ENCODE data around the gene TOPORS.

Gene TOPORS

DNA sequence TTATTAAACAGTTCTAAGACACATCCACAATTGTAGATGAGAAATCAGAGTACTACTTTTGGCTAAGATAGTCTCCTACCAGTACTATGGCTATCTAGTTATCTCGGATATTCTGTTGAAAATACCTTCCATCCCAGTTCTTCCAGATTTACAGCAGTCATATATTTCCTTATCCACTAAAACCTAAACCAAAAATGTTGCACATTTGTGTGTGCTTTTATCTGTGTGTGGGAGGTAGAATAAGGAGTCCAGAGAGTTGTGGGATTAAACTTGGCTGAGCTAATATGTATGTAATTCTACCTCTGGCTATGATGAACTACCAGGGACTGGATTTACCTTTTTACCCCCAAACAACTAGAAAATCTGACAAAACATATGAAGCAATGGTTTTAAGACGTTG is 38.1 kb upstream of the TOPORS start:
- no peak for TF ChIP-seq POLR2AphosphoS5 (IDR thresholded peaks at IDR 0.05; ENCODE audit: low read depth, low read length)
- TF ChIP-seq REST (IDR thresholded peaks at IDR 0.05; ENCODE audit: insufficient read depth in 1 of 2, low read depth in 2 of 2, low read length in 2 of 2): no peak
- TF ChIP-seq SIN3A (IDR thresholded peaks at IDR 0.05; ENCODE audit: borderline replicate concordance, insufficient read depth, low read length): no peak
- TF ChIP-seq FOXP2 (optimal IDR thresholded peaks at IDR 0.05; ENCODE audit: borderline replicate concordance, extremely low read depth, extremely low read length, insufficient read depth): no peak
- TF ChIP-seq TAF1 (IDR thresholded peaks at IDR 0.05; ENCODE audit: borderline replicate concordance, insufficient read depth, low read length): no peak

- no peak for TF ChIP-seq FOXP2 (optimal IDR thresholded peaks at IDR 0.05; ENCODE audit: borderline replicate concordance, extremely low read depth, extremely low read length, insufficient read depth)
- no peak for TF ChIP-seq POLR2AphosphoS5 (IDR thresholded peaks at IDR 0.05; ENCODE audit: low read depth, low read length)
- TF ChIP-seq TAF1 (IDR thresholded peaks at IDR 0.05; ENCODE audit: borderline replicate concordance, insufficient read depth, low read length): no peak
- TF ChIP-seq SIN3A (IDR thresholded peaks at IDR 0.05; ENCODE audit: borderline replicate concordance, insufficient read depth, low read length): no peak
- no peak for TF ChIP-seq REST (IDR thresholded peaks at IDR 0.05; ENCODE audit: insufficient read depth in 1 of 2, low read depth in 2 of 2, low read length in 2 of 2)
Observed at GRCh38 chr9:32589083-32589723, 36.8 kb upstream of the TOPORS start.

DNA sequence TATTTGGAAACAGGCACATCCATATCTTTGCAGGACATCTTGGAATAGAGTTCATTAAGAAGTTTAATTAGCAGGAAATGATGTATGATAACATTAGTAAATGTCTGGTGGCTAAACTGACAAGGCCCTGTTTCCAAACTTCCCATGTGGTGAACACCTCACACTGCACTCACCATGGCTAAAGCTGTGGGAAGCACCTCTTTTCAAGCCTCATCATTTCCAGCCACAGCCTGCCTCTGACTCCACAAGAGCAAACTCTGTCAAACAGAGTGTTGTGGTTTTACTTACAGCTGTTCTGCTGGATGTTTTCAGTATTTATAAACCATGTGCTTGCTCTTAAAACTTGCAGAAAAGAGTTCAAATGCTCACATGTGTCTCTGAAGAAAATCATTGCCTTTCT is 35.5 kb upstream of the TOPORS start:
- TF ChIP-seq SIN3A (IDR thresholded peaks at IDR 0.05; ENCODE audit: borderline replicate concordance, insufficient read depth, low read length) (no peak), TAF1 (IDR thresholded peaks at IDR 0.05; ENCODE audit: borderline replicate concordance, insufficient read depth, low read length) (no peak)

GRCh38 chr9:32584784-32585183 is 32.4 kb upstream of the TOPORS start:
- TF ChIP-seq FOXP2 (optimal IDR thresholded peaks at IDR 0.05; ENCODE audit: borderline replicate concordance, extremely low read depth, extremely low read length, insufficient read depth) (no peak), TAF1 (IDR thresholded peaks at IDR 0.05; ENCODE audit: borderline replicate concordance, insufficient read depth, low read length) (no peak), SIN3A (IDR thresholded peaks at IDR 0.05; ENCODE audit: borderline replicate concordance, insufficient read depth, low read length) (no peak), REST (IDR thresholded peaks at IDR 0.05; ENCODE audit: insufficient read depth in 1 of 2, low read depth in 2 of 2, low read length in 2 of 2) (no peak), POLR2AphosphoS5 (IDR thresholded peaks at IDR 0.05; ENCODE audit: low read depth, low read length) (no peak)

- TF ChIP-seq POLR2AphosphoS5 (IDR thresholded peaks at IDR 0.05; ENCODE audit: low read depth, low read length) (no peak), SIN3A (IDR thresholded peaks at IDR 0.05; ENCODE audit: borderline replicate concordance, insufficient read depth, low read length) (no peak), REST (IDR thresholded peaks at IDR 0.05; ENCODE audit: insufficient read depth in 1 of 2, low read depth in 2 of 2, low read length in 2 of 2) (no peak), TAF1 (IDR thresholded peaks at IDR 0.05; ENCODE audit: borderline replicate concordance, insufficient read depth, low read length) (no peak)
Observed at GRCh38 chr9:32581512-32582143, 29.2 kb upstream of the TOPORS start.

Data from PFSK-1 (cell line).